Measurements from ENCODE around the gene TSHZ3. TPM values are rescaled to one million over a fixed set of nuclear protein-coding genes. Genes with fewer than 3 reads are reported as not detected.

Gene TSHZ3
- total RNA-seq, 1 donor from 2014 or later, result 3.0 TPM

- H3K36me3 Mint-ChIP-seq (ENCODE audit: low read depth), result no peaks in the 10 kb centered on the region
- H3K27me3 Mint-ChIP-seq (ENCODE audit: low read depth), result peaks cover 84% of the 10 kb centered on the region
- peaks cover 13% of the 10 kb centered on the region for H3K4me1 Mint-ChIP-seq
- no peak for TF ChIP-seq CTCF (conservative IDR thresholded peaks at IDR 0.05)
- no peak overlapping the region for H3K4me3 Mint-ChIP-seq
- no peak overlapping the region for H3K27ac Mint-ChIP-seq (ENCODE audit: unreplicated experiment)
- no peak for DNase-seq (ENCODE audit: low read depth, low spot score)
- H3K9me3 Mint-ChIP-seq, result no peaks in the 10 kb centered on the region
Observed at GRCh38 chr19:31389874-31390273, 40.6 kb upstream of the TSHZ3 start.

- peak overlapping the region; percentile 62 for H3K27ac Mint-ChIP-seq (ENCODE audit: unreplicated experiment)
- H3K4me1 Mint-ChIP-seq, result peaks cover 13% of the 10 kb centered on the region
- H3K9me3 Mint-ChIP-seq, result no peaks in the 10 kb centered on the region
- DNase-seq (ENCODE audit: low read depth, low spot score), result peak; percentile 19
- H3K27me3 Mint-ChIP-seq (ENCODE audit: low read depth), result peaks cover 83% of the 10 kb centered on the region
- no peak for TF ChIP-seq CTCF (conservative IDR thresholded peaks at IDR 0.05)
- H3K4me3 Mint-ChIP-seq, result no peak overlapping the region
- H3K36me3 Mint-ChIP-seq (ENCODE audit: low read depth), result no peaks in the 10 kb centered on the region
Observed at GRCh38 chr19:31387717-31388301, 38.6 kb upstream of the TSHZ3 start.

DNA sequence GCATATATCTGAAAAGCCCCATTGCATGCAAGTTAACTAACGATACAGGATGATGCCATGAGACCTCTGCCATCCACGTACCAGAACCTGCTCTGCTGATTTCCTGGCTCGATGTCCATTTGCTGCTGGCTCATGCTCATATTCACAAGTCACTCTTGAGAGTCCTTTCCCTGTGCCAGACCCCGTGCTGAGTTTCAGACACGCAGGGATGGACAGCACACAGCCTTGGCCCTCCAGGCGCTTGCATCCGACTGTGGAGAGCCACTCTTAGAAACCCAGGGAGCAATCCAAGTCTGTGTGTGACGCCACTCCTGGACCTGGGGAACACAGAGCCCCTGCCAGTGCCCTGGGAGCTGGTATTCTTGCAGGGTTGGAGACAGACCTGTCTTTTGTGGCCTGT lies 37.6 kb upstream of the TSHZ3 start:
- no peaks in the 10 kb centered on the region for H3K9me3 Mint-ChIP-seq
- no peaks in the 10 kb centered on the region for H3K36me3 Mint-ChIP-seq (ENCODE audit: low read depth)
- peaks cover 84% of the 10 kb centered on the region for H3K27me3 Mint-ChIP-seq (ENCODE audit: low read depth)
- H3K27ac Mint-ChIP-seq (ENCODE audit: unreplicated experiment), result no peak overlapping the region
- H3K4me3 Mint-ChIP-seq, result no peak overlapping the region
- TF ChIP-seq CTCF (conservative IDR thresholded peaks at IDR 0.05), result no peak
- DNase-seq (ENCODE audit: low read depth, low spot score), result no peak
- H3K4me1 Mint-ChIP-seq, result peaks cover 13% of the 10 kb centered on the region

DNA sequence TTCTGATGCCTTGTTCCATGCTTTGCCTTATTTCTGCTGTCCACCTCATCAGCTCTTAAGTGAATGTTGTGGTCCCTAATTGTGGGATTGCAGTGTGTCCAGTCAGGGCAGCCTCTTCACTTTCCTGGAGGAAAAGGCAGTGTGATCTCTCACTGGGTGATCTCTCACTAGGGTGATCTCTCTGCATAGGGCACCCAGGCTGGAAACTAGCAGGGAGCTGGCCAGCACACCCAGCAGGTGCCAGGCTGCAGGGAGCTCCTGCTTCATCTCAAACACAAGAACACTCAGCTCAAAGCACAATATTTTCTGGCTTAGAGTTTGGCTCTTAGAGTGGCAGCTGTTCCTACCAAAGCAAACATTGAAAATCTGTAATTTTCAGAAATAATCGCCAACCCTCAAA lies 36.5 kb upstream of the TSHZ3 start:
- TF ChIP-seq CTCF (conservative IDR thresholded peaks at IDR 0.05), result no peak
- no peak for DNase-seq (ENCODE audit: low read depth, low spot score)
- no peaks in the 10 kb centered on the region for H3K9me3 Mint-ChIP-seq
- peaks cover 86% of the 10 kb centered on the region for H3K27me3 Mint-ChIP-seq (ENCODE audit: low read depth)
- peaks cover 13% of the 10 kb centered on the region for H3K4me1 Mint-ChIP-seq
- no peaks in the 10 kb centered on the region for H3K36me3 Mint-ChIP-seq (ENCODE audit: low read depth)
- H3K27ac Mint-ChIP-seq (ENCODE audit: unreplicated experiment), result no peak overlapping the region
- no peak overlapping the region for H3K4me3 Mint-ChIP-seq

GRCh38 chr19:31383553-31383952 lies 34.3 kb upstream of the TSHZ3 start:
- peaks cover 13% of the 10 kb centered on the region for H3K4me1 Mint-ChIP-seq
- H3K27me3 Mint-ChIP-seq (ENCODE audit: low read depth), result peaks cover 83% of the 10 kb centered on the region
- no peaks in the 10 kb centered on the region for H3K9me3 Mint-ChIP-seq
- H3K27ac Mint-ChIP-seq (ENCODE audit: unreplicated experiment), result no peak overlapping the region
- no peak for DNase-seq (ENCODE audit: low read depth, low spot score)
- no peaks in the 10 kb centered on the region for H3K36me3 Mint-ChIP-seq (ENCODE audit: low read depth)
- no peak overlapping the region for H3K4me3 Mint-ChIP-seq
- no peak for TF ChIP-seq CTCF (conservative IDR thresholded peaks at IDR 0.05)
